Measurements from ENCODE around the gene TGFBR3L. TPM values are rescaled to one million over a fixed set of nuclear protein-coding genes. Genes with fewer than 3 reads are reported as not detected.
"Not testable (repeated sequence)": the region's sequence is repeated elsewhere in the genome, so short reads cannot be mapped to it uniquely, and the experiment has no call there.

TGFBR3L gene
- total RNA-seq, 8 experiments from 2014 or later, result 0.16 to 1.2 (median 0.45) TPM; not detected in 1

DNA sequence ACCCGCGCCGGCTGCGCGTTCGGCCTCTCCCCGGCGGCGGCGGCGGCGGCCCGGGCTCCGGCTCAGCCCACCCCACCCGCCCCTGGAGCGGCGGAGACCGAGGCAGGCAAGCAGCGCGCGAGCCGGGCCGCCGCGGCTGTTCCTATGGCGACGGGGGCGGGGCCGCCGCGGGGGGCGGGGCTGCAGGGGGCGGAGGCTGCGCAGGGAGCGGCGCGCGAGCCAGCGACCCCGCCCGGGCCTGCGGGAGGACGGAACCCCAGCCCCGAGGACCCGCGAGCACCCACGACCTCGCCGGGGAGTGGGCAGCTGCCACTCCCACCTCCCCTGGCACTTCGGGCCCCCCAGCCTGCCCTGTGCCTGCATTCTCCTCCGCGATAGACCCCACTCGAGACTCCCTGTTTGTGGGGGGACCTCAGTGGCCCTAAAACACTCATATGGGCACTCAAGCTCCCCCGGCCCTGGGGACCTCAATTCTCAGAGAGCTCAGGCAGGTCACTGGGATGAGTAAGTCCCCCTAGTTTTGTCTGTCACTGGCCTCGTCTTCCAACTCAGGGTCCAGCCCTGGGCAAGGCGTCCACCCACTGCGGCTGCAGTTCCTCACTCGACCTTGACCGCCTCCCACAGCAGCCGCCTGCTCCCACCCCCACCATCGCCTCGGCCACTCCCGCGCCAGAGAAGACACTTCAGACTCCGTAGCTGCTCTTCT is 11.5 kb downstream of the TGFBR3L start, which contains the start of gene CTXN1:
Gene CTXN1, minus strand, starts transcription at position 115 of the 706 bp plus-strand sequence. CDS start 597 bp downstream, outside the sequence.
- in situ Hi-C loops (cut with MboI; ENCODE audit: low pct_unique_long_range_greater_than_20kb in 2 of 9, low sequenced_read_pairs in 9 of 9, unreplicated experiment in 9 of 9), result loop anchor here in 1 of 9 experiments (25.0 kb wide), 1 partner anchor 311 kb away; no protein-coding TSS in a partner anchor
- peak within 1 kb of the TSS; percentile 64 to 79 (median 71) for H3K4me3 ChIP-seq
- peak; percentile 47 to 64 (median 55) for ATAC-seq (replicated peaks in 6 of 8)
- peak within 1 kb of the TSS; percentile 79 to 81 for H3K27ac ChIP-seq
- 0 to 30% (median 3%) methylated on average over 1 to 6 of the region's 65 CpGs; no CpG with 5 or more reads in 6 of the 10 experiments for WGBS, 10 experiments
- peaks cover 16 to 25% of the 10 kb centered on the region in 2 donors for H3K4me1 ChIP-seq (replicated peaks in 1 of 2)

GRCh38 chr19:7926727-7927604 is 12.3 kb downstream of the TGFBR3L start:
- ATAC-seq (replicated peaks in 6 of 8), result no peak
- peaks cover 9 to 18% of the 10 kb centered on the region in 2 donors for H3K4me1 ChIP-seq (replicated peaks in 1 of 2)
- peak overlapping the region in 2 of 5 donors; percentile 77 to 79 for H3K4me3 ChIP-seq
- in situ Hi-C loops (cut with MboI; ENCODE audit: low pct_unique_long_range_greater_than_20kb in 2 of 9, low sequenced_read_pairs in 9 of 9, unreplicated experiment in 9 of 9), result loop anchor here in 1 of 9 experiments (25.0 kb wide), 1 partner anchor 310 kb away; no protein-coding TSS in a partner anchor
- H3K27ac ChIP-seq, result no peak overlapping the region
- WGBS, 10 experiments, result 73 to 96% (median 75%) methylated on average over 2 to 5 of the region's 32 CpGs; no CpG with 5 or more reads in 6 of the 10 experiments

- Histone ChIP-seq H3K4me1 (replicated peaks in 1 of 2) (peaks cover 8 to 18% of the 10 kb centered on the region in 2 donors), H3K27ac (no peak overlapping the region), H3K4me3 (no peak overlapping the region)
- ATAC-seq (replicated peaks in 6 of 8), result no peak
- in situ Hi-C loops (cut with MboI; ENCODE audit: low pct_unique_long_range_greater_than_20kb in 2 of 9, low sequenced_read_pairs in 9 of 9, unreplicated experiment in 9 of 9), result loop anchor here in 1 of 9 experiments (25.0 kb wide), 1 partner anchor 310 kb away; no protein-coding TSS in a partner anchor
- WGBS, 10 experiments, result 89 to 92% (median 90%) methylated on average over 2 to 13 of the region's 23 CpGs; no CpG with 5 or more reads in 6 of the 10 experiments
These were observed 13.1 kb downstream of the TGFBR3L start for GRCh38 chr19:7927605-7928333.

DNA sequence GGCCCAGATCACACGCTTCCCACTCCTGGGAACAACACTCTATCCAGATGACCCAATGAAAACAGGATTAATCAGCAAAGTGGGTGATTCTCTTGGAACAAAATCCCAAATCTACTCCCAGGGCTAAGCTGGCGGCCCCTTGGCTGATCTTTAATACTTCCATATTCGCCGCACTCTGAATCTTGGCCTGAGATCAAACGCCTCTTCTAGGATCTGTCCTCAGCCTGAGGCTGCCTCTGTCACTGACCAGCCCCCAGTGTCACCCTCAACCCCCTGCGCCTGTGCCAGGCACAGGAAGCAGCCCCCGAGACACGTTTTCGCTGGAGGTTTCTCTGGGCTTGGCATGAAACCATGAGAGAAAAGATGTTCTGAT is 13.7 kb downstream of the TGFBR3L start:
- H3K27ac ChIP-seq, result no peak overlapping the region
- no peak overlapping the region for H3K4me3 ChIP-seq
- in situ Hi-C loops (cut with MboI; ENCODE audit: low pct_unique_long_range_greater_than_20kb in 2 of 9, low sequenced_read_pairs in 9 of 9, unreplicated experiment in 9 of 9), result loop anchor here in 1 of 9 experiments (25.0 kb wide), 1 partner anchor 309 kb away; no protein-coding TSS in a partner anchor
- peak in 1 of 8 experiments; percentile 3 for ATAC-seq (replicated peaks in 6 of 8)
- peaks cover 8 to 18% of the 10 kb centered on the region in 2 donors for H3K4me1 ChIP-seq (replicated peaks in 1 of 2)
- 34 to 100% (median 91%) methylated on average over 1 to 9 of the region's 9 CpGs; no CpG with 5 or more reads in 3 of the 10 experiments for WGBS, 10 experiments

DNA sequence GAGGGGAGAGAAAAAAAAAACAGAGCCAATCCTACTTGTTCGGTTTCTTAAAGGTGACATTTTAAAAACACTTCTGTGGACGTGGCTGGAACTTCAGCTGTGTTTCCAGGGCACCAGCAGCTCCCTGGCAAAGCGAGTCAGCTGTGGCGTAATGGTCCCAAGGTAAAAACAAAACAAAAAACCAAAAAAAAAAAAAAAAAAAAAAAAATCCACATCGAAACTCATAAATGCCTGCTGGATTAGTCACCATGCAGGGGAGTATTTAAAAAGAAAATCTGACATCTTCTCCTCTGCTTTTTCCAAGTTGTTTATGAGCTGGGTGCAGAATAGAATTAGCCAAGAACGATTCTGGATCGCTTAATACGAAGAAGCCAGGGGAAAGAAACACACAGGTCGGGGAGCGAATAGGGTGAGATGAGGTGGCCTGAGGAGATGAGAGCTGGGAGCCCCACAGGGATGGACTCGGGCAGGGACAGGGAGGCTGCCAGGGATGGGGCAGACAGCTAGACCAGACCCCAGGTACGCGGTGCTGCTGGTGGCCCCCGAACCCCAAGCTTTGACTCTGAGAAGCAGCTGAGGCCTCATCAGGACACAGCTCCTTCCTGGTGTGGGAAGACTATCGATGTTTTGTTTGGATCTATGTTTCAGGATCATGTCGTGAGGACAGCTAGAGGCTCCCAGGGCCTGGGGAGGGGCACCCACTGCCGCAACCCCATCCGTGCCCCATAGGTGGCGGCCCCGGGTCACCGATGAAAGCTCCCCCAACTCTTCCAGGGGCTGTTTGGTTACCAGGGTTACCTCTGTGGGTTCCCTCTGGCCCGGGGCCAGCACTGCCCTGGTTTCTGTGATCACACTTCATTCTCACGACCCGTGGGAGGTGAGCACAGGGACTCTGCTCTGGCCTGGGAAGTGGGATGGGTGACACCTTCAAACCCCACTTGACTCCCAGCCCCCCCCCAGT is 14.4 kb downstream of the TGFBR3L start:
- ATAC-seq (replicated peaks in 6 of 8), result peak in 3 of 8 experiments; percentile 6 to 28 (median 15)
- in situ Hi-C loops (cut with MboI; ENCODE audit: low pct_unique_long_range_greater_than_20kb in 2 of 9, low sequenced_read_pairs in 9 of 9, unreplicated experiment in 9 of 9), result loop anchor here in 1 of 9 experiments (25.0 kb wide), 1 partner anchor 308 kb away; no protein-coding TSS in a partner anchor
- peaks cover 8 to 18% of the 10 kb centered on the region in 2 donors for H3K4me1 ChIP-seq (replicated peaks in 1 of 2)
- H3K4me3 ChIP-seq, result no peak overlapping the region
- H3K27ac ChIP-seq, result peak overlapping the region in 1 of 2 donors; percentile 40
- 5 to 85% (median 74%) methylated on average over 5 to 13 of the region's 24 CpGs for WGBS, 10 experiments

GRCh38 chr19:7930030-7930429 is 15.4 kb downstream of the TGFBR3L start:
- not testable (repeated sequence) for H3K4me3 ChIP-seq; H3K27ac ChIP-seq; ATAC-seq (replicated peaks in 6 of 8)
- 80 to 100% (median 91%) methylated on average over 2 to 3 of the region's 11 CpGs; no CpG with 5 or more reads in 6 of the 10 experiments for WGBS, 10 experiments
- peaks cover 8 to 16% of the 10 kb centered on the region in 2 donors for H3K4me1 ChIP-seq (replicated peaks in 1 of 2)
- in situ Hi-C loops (cut with MboI; ENCODE audit: low pct_unique_long_range_greater_than_20kb in 2 of 9, low sequenced_read_pairs in 9 of 9, unreplicated experiment in 9 of 9), result loop anchor here in 1 of 9 experiments (25.0 kb wide), 1 partner anchor 307 kb away; no protein-coding TSS in a partner anchor

- in situ Hi-C loops (cut with MboI; ENCODE audit: low pct_unique_long_range_greater_than_20kb in 2 of 9, low sequenced_read_pairs in 9 of 9, unreplicated experiment in 9 of 9), result loop anchor here in 1 of 9 experiments (25.0 kb wide), 1 partner anchor 307 kb away; no protein-coding TSS in a partner anchor
- no peak for ATAC-seq (replicated peaks in 6 of 8)
- Histone ChIP-seq H3K4me3 (no peak overlapping the region), H3K27ac (no peak overlapping the region), H3K4me1 (replicated peaks in 1 of 2) (peaks cover 8 to 16% of the 10 kb centered on the region in 2 donors)
- 75 to 100% (median 88%) methylated on average over 1 to 6 of the region's 7 CpGs; no CpG with 5 or more reads in 6 of the 10 experiments for WGBS, 10 experiments
These were observed 16.1 kb downstream of the TGFBR3L start for GRCh38 chr19:7930765-7931164.

DNA sequence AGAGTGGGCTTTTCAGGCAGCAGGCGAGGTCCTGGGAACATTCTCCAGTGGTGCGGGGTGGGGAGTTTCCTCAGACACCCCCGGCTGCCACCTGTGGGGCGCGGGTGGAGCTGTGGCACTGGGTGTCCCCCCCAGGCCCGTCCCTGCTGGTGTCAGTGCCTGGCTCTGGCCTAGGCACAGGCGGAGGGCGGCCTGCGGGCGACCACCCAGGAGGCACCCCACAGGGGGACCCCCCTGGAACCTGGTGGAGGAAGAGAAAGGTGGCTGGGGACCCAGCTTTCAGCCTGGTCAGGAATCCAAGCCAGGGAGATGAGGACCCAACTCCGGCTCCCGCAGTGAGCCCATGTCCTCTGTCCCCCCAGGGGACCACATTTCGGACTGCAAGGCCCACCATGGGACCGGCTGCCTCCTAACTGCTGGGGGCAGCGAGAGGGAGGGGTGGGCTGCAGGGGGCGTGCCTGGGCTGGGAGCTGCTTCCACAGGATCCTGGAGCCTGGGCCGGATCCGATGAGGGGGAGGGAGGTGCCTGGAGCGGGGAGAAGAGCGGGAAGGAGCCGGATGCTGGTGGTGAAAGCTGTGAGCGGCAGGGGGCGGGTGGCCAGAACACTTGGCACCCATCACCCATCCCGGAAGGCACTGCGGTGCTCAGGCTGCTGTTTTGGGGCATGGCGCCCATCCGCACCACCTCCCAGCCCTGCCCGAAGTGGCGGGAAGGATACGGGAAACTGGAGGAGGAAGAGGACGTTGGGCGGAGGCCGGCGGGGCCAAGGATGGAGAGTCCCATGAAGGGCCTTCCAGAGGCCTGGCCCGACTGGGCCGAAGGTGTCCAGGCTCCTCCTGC is 16.8 kb downstream of the TGFBR3L start:
- WGBS, 10 experiments, result 93 to 96% methylated on average over 6 to 8 of the region's 36 CpGs; no CpG with 5 or more reads in 8 of the 10 experiments
- no peak for ATAC-seq (replicated peaks in 6 of 8)

GRCh38 chr19:7932276-7932929 is 17.8 kb downstream of the TGFBR3L start:
- in situ Hi-C loops (cut with MboI; ENCODE audit: low pct_unique_long_range_greater_than_20kb in 2 of 9, low sequenced_read_pairs in 9 of 9, unreplicated experiment in 9 of 9), result loop anchor here in 1 of 9 experiments (25.0 kb wide), 1 partner anchor 305 kb away; no protein-coding TSS in a partner anchor
- Histone ChIP-seq H3K4me1 (replicated peaks in 1 of 2) (peaks cover 0 to 9% of the 10 kb centered on the region in 2 donors), H3K27ac (no peak overlapping the region), H3K4me3 (no peak overlapping the region)
- ATAC-seq (replicated peaks in 6 of 8), result no peak
- WGBS, 10 experiments, result 80 to 100% (median 96%) methylated on average over 1 to 5 of the region's 32 CpGs; no CpG with 5 or more reads in 7 of the 10 experiments

More for the DNA sequence above, 16.8 kb downstream of the TGFBR3L start:
- in situ Hi-C loops (cut with MboI; ENCODE audit: low pct_unique_long_range_greater_than_20kb in 2 of 9, low sequenced_read_pairs in 9 of 9, unreplicated experiment in 9 of 9), result loop anchor here in 1 of 9 experiments (25.0 kb wide), 1 partner anchor 306 kb away; no protein-coding TSS in a partner anchor
- Histone ChIP-seq H3K4me1 (replicated peaks in 1 of 2) (peaks cover 6 to 13% of the 10 kb centered on the region in 2 donors), H3K4me3 (no peak overlapping the region), H3K27ac (no peak overlapping the region)

- WGBS, 10 experiments, result no CpG with 5 or more reads among the region's 10 CpGs
- Histone ChIP-seq H3K4me1 (replicated peaks in 1 of 2) (peaks cover 0 to 9% of the 10 kb centered on the region in 2 donors), H3K27ac (no peak overlapping the region), H3K4me3 (no peak overlapping the region)
- in situ Hi-C loops (cut with MboI; ENCODE audit: low pct_unique_long_range_greater_than_20kb in 2 of 9, low sequenced_read_pairs in 9 of 9, unreplicated experiment in 9 of 9), result loop anchor here in 1 of 9 experiments (25.0 kb wide), 1 partner anchor 304 kb away; no protein-coding TSS in a partner anchor
- ATAC-seq (replicated peaks in 6 of 8), result no peak
These were observed 18.3 kb downstream of the TGFBR3L start for GRCh38 chr19:7932930-7933300.
